ENCODE results near the gene SLC46A2.
A peak's percentile ranks its signal among the peaks of the same experiment; 100 is the strongest.

The SLC46A2 gene

GRCh38 chr9:112841261-112841660 lies 49.4 kb downstream of the SLC46A2 start:
- no peak for DNase-seq (ENCODE audit: low read depth in 2 of 2)
- no peak overlapping the region for H3K4me3 ChIP-seq (replicated peaks in 1 of 2; ENCODE audit: low read depth in 2 of 2, low read length in 2 of 2)
- no peak for TF ChIP-seq CTCF (IDR thresholded peaks at IDR 0.05; ENCODE audit: low read depth, low read length)

- H3K4me3 ChIP-seq (replicated peaks in 1 of 2; ENCODE audit: low read depth in 2 of 2, low read length in 2 of 2): no peak overlapping the region
- DNase-seq (ENCODE audit: low read depth in 2 of 2): no peak
- no peak for TF ChIP-seq CTCF (IDR thresholded peaks at IDR 0.05; ENCODE audit: low read depth, low read length)
Observed at GRCh38 chr9:112839331-112839730, 51.3 kb downstream of the SLC46A2 start.

DNA sequence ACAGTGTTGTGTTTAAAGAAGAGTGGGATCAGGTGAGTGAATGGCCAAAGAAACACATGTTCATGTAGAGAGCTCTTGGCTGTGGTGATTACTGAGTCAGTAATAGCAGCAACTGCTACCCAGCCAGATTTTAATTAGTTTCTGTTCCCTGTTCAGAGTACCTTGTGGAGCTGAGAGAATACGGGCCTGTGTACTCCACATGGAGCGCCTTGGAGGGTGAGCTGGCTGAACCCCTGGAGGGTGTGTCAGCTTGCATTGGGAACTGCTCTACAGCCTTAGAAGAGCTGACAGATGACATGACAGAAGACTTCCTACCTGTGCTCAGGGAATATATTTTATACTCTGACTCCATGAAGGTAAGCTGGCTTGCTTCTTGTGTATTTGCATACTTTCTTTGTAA lies 52.3 kb downstream of the SLC46A2 start:
- no peak for TF ChIP-seq CTCF (IDR thresholded peaks at IDR 0.05; ENCODE audit: low read depth, low read length)
- no peak overlapping the region for H3K4me3 ChIP-seq (replicated peaks in 1 of 2; ENCODE audit: low read depth in 2 of 2, low read length in 2 of 2)
- no peak for DNase-seq (ENCODE audit: low read depth in 2 of 2)

GRCh38 chr9:112836394-112836793 lies 54.3 kb downstream of the SLC46A2 start:
- H3K4me3 ChIP-seq (replicated peaks in 1 of 2; ENCODE audit: low read depth in 2 of 2, low read length in 2 of 2): no peak overlapping the region
- no peak for DNase-seq (ENCODE audit: low read depth in 2 of 2)
- TF ChIP-seq CTCF (IDR thresholded peaks at IDR 0.05; ENCODE audit: low read depth, low read length): no peak

DNA sequence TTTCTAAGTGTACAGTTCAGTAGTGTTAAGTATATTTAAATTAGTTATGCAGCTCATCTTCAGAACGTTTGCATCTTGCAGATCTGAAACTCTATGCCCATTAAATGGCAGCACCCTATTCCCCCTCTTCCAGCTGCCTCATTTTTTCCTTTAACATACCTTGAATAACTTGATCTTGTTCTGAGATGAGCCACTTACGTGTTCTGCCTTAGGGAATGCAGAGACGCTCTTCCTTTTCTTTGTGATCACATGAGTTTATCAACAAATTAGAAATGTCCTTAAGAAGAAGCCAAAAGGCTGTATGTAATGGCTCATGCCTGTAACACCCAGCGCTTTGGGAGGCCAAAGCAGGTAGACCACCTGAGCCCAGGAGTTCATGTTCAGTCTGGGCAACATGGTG lies 57.6 kb downstream of the SLC46A2 start:
- no peak for DNase-seq (ENCODE audit: low read depth in 2 of 2)
- TF ChIP-seq CTCF (IDR thresholded peaks at IDR 0.05; ENCODE audit: low read depth, low read length): no peak
- H3K4me3 ChIP-seq (replicated peaks in 1 of 2; ENCODE audit: low read depth in 2 of 2, low read length in 2 of 2): no peak overlapping the region

DNA sequence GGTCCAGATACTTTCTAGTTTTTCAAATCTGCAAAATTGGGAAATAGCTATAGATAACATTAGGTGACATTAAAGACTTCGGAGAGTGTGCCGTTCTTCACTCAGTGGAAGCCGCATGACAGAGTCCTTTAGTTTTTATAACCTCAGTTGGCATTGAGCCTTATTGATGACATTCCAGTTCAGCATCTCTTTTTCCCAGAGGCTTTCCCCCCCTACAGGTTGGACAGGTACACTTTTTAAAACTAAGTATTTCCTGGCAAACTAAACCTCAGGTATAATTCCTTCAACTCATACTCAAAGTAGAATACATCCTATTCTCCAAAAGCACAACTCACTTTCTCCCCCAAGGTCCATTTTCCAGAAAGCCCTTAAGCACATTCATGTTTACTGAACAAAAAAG lies 58.7 kb downstream of the SLC46A2 start:
- no peak for DNase-seq (ENCODE audit: low read depth in 2 of 2)
- no peak overlapping the region for H3K4me3 ChIP-seq (replicated peaks in 1 of 2; ENCODE audit: low read depth in 2 of 2, low read length in 2 of 2)
- TF ChIP-seq CTCF (IDR thresholded peaks at IDR 0.05; ENCODE audit: low read depth, low read length): no peak

DNA sequence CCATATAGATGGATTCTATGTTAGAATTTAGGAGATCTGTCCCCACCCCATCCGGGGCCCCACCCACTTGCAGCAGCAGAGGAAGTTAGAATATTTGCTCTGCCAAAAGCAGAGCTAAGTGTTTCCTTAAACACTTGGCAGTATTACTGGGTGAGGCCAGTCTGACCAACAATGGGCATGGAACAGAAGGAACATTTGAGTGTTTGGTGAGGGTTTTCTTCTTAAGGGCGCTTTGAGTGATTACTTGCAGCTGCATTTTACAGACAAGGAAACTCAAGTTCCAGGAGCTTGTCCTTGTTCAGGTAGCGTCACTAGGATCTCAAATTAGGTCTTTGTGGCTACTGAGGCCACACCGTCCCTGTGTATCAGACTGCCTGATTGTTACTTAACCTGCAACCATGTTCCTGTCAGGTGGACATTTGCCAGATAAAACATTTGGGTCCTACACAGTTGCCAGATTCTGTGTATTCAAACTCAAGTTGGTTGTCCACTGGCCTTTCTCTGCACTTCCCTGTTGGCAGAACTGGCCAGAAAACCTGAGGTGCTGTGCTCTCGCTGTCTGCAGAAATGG lies 59.3 kb downstream of the SLC46A2 start:
- H3K4me3 ChIP-seq (replicated peaks in 1 of 2; ENCODE audit: low read depth in 2 of 2, low read length in 2 of 2): no peak overlapping the region
- no peak for TF ChIP-seq CTCF (IDR thresholded peaks at IDR 0.05; ENCODE audit: low read depth, low read length)
- peak; percentile 6 to 66 for DNase-seq (ENCODE audit: low read depth in 2 of 2)

Measured in cardiac fibroblast (primary cell).